Activated naive CD8-positive, alpha-beta T cell treated with anti-CD3 and anti-CD28 coated beads, Interleukin-2, amount 50 U/mL, for 24 hours (primary cell): ENCODE measurements around the gene RNH1.

ENCODE experiments used
- ATAC-seq: fragments of 150-1000 bp; cut with Tn5 transposase; one replicate; pipeline ENCODE4 v1.10.0; 2021
- DNase-seq: peaks from one replicate; pipeline ENCODE4 v3.0.0; 2021
- H3K27ac Mint-ChIP-seq: one replicate; pipeline ENCODE4 v1.8.0; 2021; ENCODE audit warnings: mild to moderate bottlenecking, mixed read lengths
- H3K27me3 Mint-ChIP-seq: one replicate; pipeline ENCODE4 v1.8.0; 2021; ENCODE audit warnings: mixed read lengths
- H3K36me3 Mint-ChIP-seq: one replicate; pipeline ENCODE4 v1.8.0; 2021; ENCODE audit warnings: low read depth, mixed read lengths
- H3K4me1 Mint-ChIP-seq: one replicate; pipeline ENCODE4 v1.8.0; 2021; ENCODE audit warnings: mixed read lengths
- H3K4me3 Mint-ChIP-seq: one replicate; pipeline ENCODE4 v1.8.0; 2021; ENCODE audit warnings: mild to moderate bottlenecking, moderate library complexity, mixed read lengths
- H3K9me3 Mint-ChIP-seq: one replicate; pipeline ENCODE4 v1.8.0; 2021; ENCODE audit warnings: mixed read lengths

RNH1 gene

GRCh38 chr11:445765-446588 is 61.1 kb downstream of the RNH1 start:
- H3K27me3 Mint-ChIP-seq, result no peaks in the 10 kb centered on the region
- DNase-seq (no peak), ATAC-seq (no peak)
- peaks cover 2% of the 10 kb centered on the region for H3K36me3 Mint-ChIP-seq
- H3K9me3 Mint-ChIP-seq, result no peaks in the 10 kb centered on the region
- no peak overlapping the region for H3K27ac Mint-ChIP-seq
- H3K4me1 Mint-ChIP-seq, result peaks cover 22% of the 10 kb centered on the region
- no peak overlapping the region for H3K4me3 Mint-ChIP-seq
